Measurements from ENCODE around the gene ITSN1.
"Not testable (repeated sequence)": the region's sequence is repeated elsewhere in the genome, so short reads cannot be mapped to it uniquely, and the experiment has no call there.

Gene ITSN1

GRCh38 chr21:33857846-33858666, 215.8 kb downstream of the ITSN1 start:
- no peak for DNase-seq (ENCODE audit: extremely low read depth in 1 of 2, low read depth in 1 of 2)

GRCh38 chr21:33858667-33859372, 216.5 kb downstream of the ITSN1 start:
- DNase-seq (ENCODE audit: extremely low read depth in 1 of 2, low read depth in 1 of 2): no peak

- no peak for DNase-seq (ENCODE audit: extremely low read depth in 1 of 2, low read depth in 1 of 2)
Measured at GRCh38 chr21:33859373-33860102, 217.2 kb downstream of the ITSN1 start.

GRCh38 chr21:33860332-33860879, 218.1 kb downstream of the ITSN1 start:
- no peak for DNase-seq (ENCODE audit: extremely low read depth in 1 of 2, low read depth in 1 of 2)

- no peak for DNase-seq (ENCODE audit: extremely low read depth in 1 of 2, low read depth in 1 of 2)
Measured at GRCh38 chr21:33861125-33861524, 218.8 kb downstream of the ITSN1 start.

- not testable (repeated sequence) for DNase-seq (ENCODE audit: extremely low read depth in 1 of 2, low read depth in 1 of 2)
Measured at GRCh38 chr21:33863191-33863590, 220.9 kb downstream of the ITSN1 start.

GRCh38 chr21:33864150-33864549, 221.8 kb downstream of the ITSN1 start:
- DNase-seq (ENCODE audit: extremely low read depth in 1 of 2, low read depth in 1 of 2): no peak

GRCh38 chr21:33865176-33865575, 222.9 kb downstream of the ITSN1 start:
- no peak for DNase-seq (ENCODE audit: extremely low read depth in 1 of 2, low read depth in 1 of 2)

GRCh38 chr21:33865996-33866575, 223.8 kb downstream of the ITSN1 start:
- no peak for DNase-seq (ENCODE audit: extremely low read depth in 1 of 2, low read depth in 1 of 2)

GRCh38 chr21:33866826-33867225, 224.5 kb downstream of the ITSN1 start:
- no peak for DNase-seq (ENCODE audit: extremely low read depth in 1 of 2, low read depth in 1 of 2)

GRCh38 chr21:33867868-33868267, 225.6 kb downstream of the ITSN1 start:
- not testable (repeated sequence) for DNase-seq (ENCODE audit: extremely low read depth in 1 of 2, low read depth in 1 of 2)

GRCh38 chr21:33869873-33870272, 227.6 kb downstream of the ITSN1 start:
- DNase-seq (ENCODE audit: extremely low read depth in 1 of 2, low read depth in 1 of 2): no peak

GRCh38 chr21:33870768-33871167, 228.5 kb downstream of the ITSN1 start:
- DNase-seq (ENCODE audit: extremely low read depth in 1 of 2, low read depth in 1 of 2): no peak

- no peak for DNase-seq (ENCODE audit: extremely low read depth in 1 of 2, low read depth in 1 of 2)
Measured at GRCh38 chr21:33871171-33871570, 228.9 kb downstream of the ITSN1 start.

- no peak for DNase-seq (ENCODE audit: extremely low read depth in 1 of 2, low read depth in 1 of 2)
Measured at GRCh38 chr21:33872881-33873515, 230.7 kb downstream of the ITSN1 start.

- DNase-seq (ENCODE audit: extremely low read depth in 1 of 2, low read depth in 1 of 2): no peak
Measured at GRCh38 chr21:33874161-33874560, 231.9 kb downstream of the ITSN1 start.

GRCh38 chr21:33875026-33875695, 232.9 kb downstream of the ITSN1 start:
- DNase-seq (ENCODE audit: extremely low read depth in 1 of 2, low read depth in 1 of 2): no peak

GRCh38 chr21:33878824-33879223, 236.5 kb downstream of the ITSN1 start:
- no peak for DNase-seq (ENCODE audit: extremely low read depth in 1 of 2, low read depth in 1 of 2)

- no peak for DNase-seq (ENCODE audit: extremely low read depth in 1 of 2, low read depth in 1 of 2)
Measured at GRCh38 chr21:33880626-33881025, 238.3 kb downstream of the ITSN1 start.

Measured in stimulated activated CD8-positive, alpha-beta memory T cell treated with anti-CD3 and anti-CD28 coated beads, Interleukin-7, amount 100 ng/mL, for 48 hours (primary cell).